HFFc6 (cell line): ENCODE data around the gene CNIH3. TPM values are rescaled to one million over a fixed set of nuclear protein-coding genes. Genes with fewer than 3 reads are reported as not detected.

Experiments
- DNase-seq: peaks from one replicate; pipeline ENCODE4 v3.0.0-alpha.2; 2018
- H3K27ac Mint-ChIP-seq: 2 replicates; pipeline ENCODE4 v1.8.0; 2020; ENCODE audit warnings: mild to moderate bottlenecking, mixed read lengths
- H3K27me3 Mint-ChIP-seq: 2 replicates; pipeline ENCODE4 v1.8.0; 2021; ENCODE audit warnings: mild to moderate bottlenecking, moderate library complexity, mixed read lengths; ENCODE audit not compliant: insufficient read depth
- H3K36me3 Mint-ChIP-seq: 2 replicates; pipeline ENCODE4 v1.8.0; 2021; ENCODE audit warnings: low read depth, mixed read lengths
- H3K4me1 Mint-ChIP-seq: 2 replicates; pipeline ENCODE4 v1.8.0; 2020; ENCODE audit warnings: low read depth, mixed read lengths
- H3K4me3 Mint-ChIP-seq: 2 replicates; pipeline ENCODE4 v1.8.0; 2020; ENCODE audit warnings: mild to moderate bottlenecking, moderate library complexity, mixed read lengths
- H3K9me3 Mint-ChIP-seq: 2 replicates; pipeline ENCODE4 v1.8.0; 2020; ENCODE audit warnings: mild to moderate bottlenecking, mixed read lengths
- CTCF ChIP-seq: fragments of 200-600 bp; sonication (generic); IDR thresholded peaks from 2 replicates; pipeline ENCODE4 v1.5.0; 2021; ENCODE audit warnings: antibody characterized with exemption, mild to moderate bottlenecking
- total RNA-seq, 6 experiments: library from RNA; stranded (reverse); fragmentation: NEBNext Ultra II Directional; extraction: Animal tissue kit (Norgen Biotek cat#: 25700); gene quantifications; 2 replicates in 1 of 6; 3 replicates in 5 of 6; pipeline ENCODE4 v1.2.3, GENCODE V29; 2021

The CNIH3 gene
- total RNA-seq, 6 experiments from 2014 or later, result 18.6 to 32.3 (median 30.5) TPM

- no peak for DNase-seq
- Mint-ChIP-seq H3K9me3 (no peaks in the 10 kb centered on the region), H3K4me1 (peaks cover 64% of the 10 kb centered on the region), H3K36me3 (peaks cover 31% of the 10 kb centered on the region), H3K4me3 (no peak overlapping the region), H3K27me3 (no peaks in the 10 kb centered on the region), H3K27ac (0 out of 2 replicates have a peak overlapping the region, but pooled peaks have one; percentile 81)
- peak; percentile 35; the same call in 1 of the 2 replicates for TF ChIP-seq CTCF
Measured at GRCh38 chr1:224734261-224734935, 118.3 kb downstream of the CNIH3 start.

- no peak for TF ChIP-seq CTCF
- no peak overlapping the region for H3K4me3 Mint-ChIP-seq
- no peak overlapping the region for H3K27ac Mint-ChIP-seq
- DNase-seq, result no peak
- H3K36me3 Mint-ChIP-seq, result peaks cover 32% of the 10 kb centered on the region
- no peaks in the 10 kb centered on the region for H3K27me3 Mint-ChIP-seq
- H3K9me3 Mint-ChIP-seq, result no peaks in the 10 kb centered on the region
- H3K4me1 Mint-ChIP-seq, result peaks cover 57% of the 10 kb centered on the region
Measured at GRCh38 chr1:224735159-224735558, 119.0 kb downstream of the CNIH3 start.

GRCh38 chr1:224736619-224737352 lies 120.7 kb downstream of the CNIH3 start:
- no peak for TF ChIP-seq CTCF
- H3K27me3 Mint-ChIP-seq, result no peaks in the 10 kb centered on the region
- peak overlapping the region; percentile 70 for H3K27ac Mint-ChIP-seq
- no peaks in the 10 kb centered on the region for H3K9me3 Mint-ChIP-seq
- DNase-seq, result no peak
- H3K4me1 Mint-ChIP-seq, result peaks cover 45% of the 10 kb centered on the region
- H3K4me3 Mint-ChIP-seq, result no peak overlapping the region
- H3K36me3 Mint-ChIP-seq, result peaks cover 36% of the 10 kb centered on the region

- TF ChIP-seq CTCF, result no peak
- DNase-seq, result no peak
- H3K27me3 Mint-ChIP-seq, result no peaks in the 10 kb centered on the region; the same call in 1 of the 2 replicates
- peak overlapping the region; percentile 70; the same call in 1 of the 2 replicates for H3K27ac Mint-ChIP-seq
- H3K4me3 Mint-ChIP-seq, result no peak overlapping the region
- peaks cover 39% of the 10 kb centered on the region for H3K4me1 Mint-ChIP-seq
- H3K36me3 Mint-ChIP-seq, result peaks cover 39% of the 10 kb centered on the region
- no peaks in the 10 kb centered on the region for H3K9me3 Mint-ChIP-seq
Measured at GRCh38 chr1:224737353-224737727, 121.2 kb downstream of the CNIH3 start.

- Mint-ChIP-seq H3K4me3 (no peak overlapping the region), H3K36me3 (peaks cover 42% of the 10 kb centered on the region), H3K27me3 (no peaks in the 10 kb centered on the region; the same call in 1 of the 2 replicates), H3K9me3 (no peaks in the 10 kb centered on the region), H3K27ac (no peak overlapping the region), H3K4me1 (peaks cover 21% of the 10 kb centered on the region)
- TF ChIP-seq CTCF, result no peak
- no peak for DNase-seq
Measured at GRCh38 chr1:224739303-224739996, 123.3 kb downstream of the CNIH3 start.
